GM19468 (cell line): Measurements from ENCODE around the gene SLC23A2.
"Not testable (repeated sequence)": the region's sequence is repeated elsewhere in the genome, so short reads cannot be mapped to it uniquely, and the experiment has no call there.

Source experiments
- ATAC-seq: cut with Tn5 transposase; IDR thresholded peaks from one replicate; pipeline ENCODE4 v1.9.1; 2021; ENCODE audit warnings: mild to moderate bottlenecking, moderate library complexity, moderate number of reproducible peaks; ENCODE audit not compliant: unreplicated experiment; ENCODE audit errors: extremely low read depth

Gene SLC23A2

DNA sequence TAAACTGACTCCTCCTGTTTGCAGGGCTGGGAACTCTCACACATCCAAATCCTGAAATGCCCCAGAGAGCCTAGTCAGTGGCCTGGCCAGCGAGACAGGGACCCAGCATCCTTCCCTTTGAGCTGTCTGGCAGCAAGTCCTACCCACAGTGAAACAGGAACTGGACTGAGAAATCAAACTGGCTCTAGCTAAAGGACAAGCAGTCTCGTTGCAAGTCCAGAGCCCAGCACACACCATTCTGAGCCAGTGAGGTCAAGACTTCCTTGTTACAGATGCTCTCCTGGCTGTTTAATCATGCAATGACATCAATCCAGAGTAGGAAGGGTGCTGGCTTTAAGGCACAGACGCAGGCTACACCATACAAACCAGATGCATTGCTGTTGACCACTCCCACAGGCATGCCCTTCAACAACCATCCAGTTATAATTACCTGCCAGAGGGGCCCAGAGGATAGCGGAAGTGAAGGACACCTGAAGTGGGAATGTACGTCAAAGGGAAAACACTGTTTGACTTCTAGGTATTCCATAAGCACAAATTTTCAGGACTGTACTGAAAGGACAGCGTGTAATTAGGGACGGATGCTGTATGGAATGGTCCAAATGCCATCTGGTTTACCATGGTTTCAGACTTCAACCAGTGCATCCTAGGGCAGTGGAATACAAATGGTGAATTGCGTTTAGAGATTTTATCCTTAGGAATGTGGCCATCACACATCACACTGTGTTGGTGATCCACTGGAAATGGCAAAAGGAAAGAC is 114.4 kb downstream of the SLC23A2 start:
- no peak for ATAC-seq

DNA sequence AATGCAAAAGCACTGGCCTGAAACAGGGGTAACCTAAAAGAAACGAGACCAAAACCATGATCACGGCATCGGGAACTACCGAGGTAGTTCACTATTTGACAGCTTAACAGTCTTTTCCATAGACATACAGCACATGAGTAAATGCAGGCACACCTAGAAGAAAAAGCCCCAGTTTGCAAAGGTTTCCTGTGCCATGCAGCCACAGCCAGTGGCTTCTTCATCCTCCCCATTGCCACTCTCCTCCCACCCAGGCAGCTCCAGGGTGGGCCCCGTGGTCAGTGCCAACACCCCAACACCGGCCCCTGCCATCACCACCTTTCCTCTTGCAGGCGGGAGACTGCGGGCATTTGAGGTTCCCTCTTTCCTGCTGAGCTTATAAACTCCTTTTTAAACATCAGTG is 115.4 kb downstream of the SLC23A2 start:
- ATAC-seq: no peak

DNA sequence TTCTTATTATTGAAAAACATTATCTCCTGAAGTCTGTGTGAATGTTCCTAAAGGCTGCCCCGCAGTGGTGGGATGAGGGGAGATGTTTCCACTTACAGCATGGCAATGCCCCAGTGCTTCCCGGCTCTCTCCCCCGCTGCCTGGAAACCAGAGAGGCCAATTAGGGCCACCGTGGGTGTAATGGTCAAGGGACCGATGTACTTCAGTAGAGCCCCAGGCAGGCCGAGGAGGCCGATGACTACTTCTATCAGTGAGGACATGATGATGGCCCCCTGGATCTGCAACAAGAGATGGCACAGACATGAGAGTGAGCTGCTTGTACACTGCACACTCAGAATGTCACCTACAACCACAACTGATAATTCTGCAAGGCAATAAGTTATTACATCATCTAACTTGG is 117.8 kb downstream of the SLC23A2 start:
- ATAC-seq: no peak

DNA sequence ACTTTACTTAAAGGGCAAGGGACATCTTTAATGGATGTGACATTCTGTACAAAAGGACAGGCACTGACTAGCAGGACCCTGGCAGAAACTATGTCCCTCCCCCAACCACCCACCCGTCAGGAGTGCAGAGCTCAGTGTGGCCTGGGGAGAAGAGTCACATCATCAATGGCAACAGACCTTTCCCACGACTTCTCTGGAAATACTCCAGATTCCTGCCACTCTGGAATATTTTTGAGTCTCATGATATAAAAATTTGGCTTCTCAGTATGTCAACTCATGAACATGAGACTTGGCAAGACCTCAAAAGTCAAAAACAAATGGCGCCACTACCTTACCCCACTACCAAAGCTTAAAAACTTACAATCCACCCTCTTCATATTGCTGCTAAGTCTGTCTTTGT is 118.3 kb downstream of the SLC23A2 start:
- no peak for ATAC-seq

DNA sequence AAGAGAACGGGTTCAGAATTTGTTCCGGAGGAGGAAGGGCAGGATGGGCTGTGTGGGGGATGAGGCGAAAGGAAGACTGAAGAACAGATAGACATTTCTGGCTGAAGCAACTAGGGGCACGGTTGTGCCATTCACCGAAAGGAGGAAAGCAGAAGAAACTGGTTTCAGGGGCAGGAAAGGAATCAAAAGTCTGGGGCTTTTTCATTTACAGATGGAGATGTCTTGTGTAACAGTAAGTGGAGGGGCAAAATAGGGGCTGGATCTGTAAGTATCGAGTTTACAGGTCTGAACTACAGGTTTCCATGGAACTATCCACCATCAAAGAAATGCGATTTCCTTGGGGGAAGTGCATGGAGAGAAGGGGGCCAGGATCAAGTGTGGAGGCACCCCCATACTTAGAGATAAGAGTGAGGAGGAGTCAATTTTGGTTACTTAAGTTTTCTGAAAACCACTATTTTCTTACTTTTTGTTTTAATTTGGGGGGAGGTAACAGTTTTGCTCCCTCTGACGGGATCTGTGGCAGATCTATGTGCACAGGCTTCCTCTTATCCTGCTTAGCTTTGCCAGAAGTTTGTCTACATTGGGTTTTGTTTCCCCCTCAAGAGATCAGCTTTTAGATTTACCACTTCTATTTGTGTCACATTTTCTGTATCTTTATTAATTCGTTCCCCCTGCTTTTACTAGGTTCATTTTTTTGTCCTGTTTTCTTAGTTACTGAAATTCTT is 120.1 kb downstream of the SLC23A2 start:
- no peak for ATAC-seq

DNA sequence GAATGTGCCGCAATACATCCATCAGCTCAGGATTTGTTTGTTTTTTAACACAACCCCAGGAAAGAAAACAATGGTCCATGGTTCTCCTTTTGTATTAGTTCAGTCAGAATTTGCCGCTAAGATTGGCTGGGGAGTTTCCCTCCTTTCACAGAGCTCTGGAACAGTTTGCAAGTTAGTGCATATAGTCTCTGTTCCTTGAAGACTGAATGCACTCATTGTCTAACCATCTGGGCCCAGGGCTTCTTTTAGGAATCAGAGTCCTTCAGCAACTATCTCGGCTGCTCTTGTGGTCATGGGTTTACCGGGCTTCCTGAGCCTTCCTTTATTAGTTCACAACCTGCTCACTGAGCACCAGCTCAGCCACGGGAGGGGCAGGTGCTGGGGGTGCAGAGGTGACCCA is 121.3 kb downstream of the SLC23A2 start:
- ATAC-seq: no peak

DNA sequence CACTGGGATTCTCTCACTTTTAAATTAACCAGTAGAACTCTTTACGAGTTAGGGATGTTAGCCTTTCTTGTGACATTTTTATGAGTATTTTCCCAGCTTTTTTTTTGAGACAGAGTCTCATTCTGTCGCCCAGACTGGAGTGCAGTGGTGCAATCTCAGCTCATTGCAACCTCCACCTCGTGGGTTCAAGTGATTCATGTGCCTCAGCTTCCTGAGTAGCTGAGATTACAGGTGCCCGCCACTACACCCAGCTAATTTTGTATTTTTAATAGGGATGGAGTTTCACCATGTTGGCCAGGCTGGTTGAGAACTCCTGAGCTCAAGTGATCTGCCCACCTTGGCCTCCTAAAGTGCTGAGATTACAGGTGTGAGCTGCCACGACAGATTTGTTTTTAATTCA is 123.2 kb downstream of the SLC23A2 start:
- not testable (repeated sequence) for ATAC-seq

DNA sequence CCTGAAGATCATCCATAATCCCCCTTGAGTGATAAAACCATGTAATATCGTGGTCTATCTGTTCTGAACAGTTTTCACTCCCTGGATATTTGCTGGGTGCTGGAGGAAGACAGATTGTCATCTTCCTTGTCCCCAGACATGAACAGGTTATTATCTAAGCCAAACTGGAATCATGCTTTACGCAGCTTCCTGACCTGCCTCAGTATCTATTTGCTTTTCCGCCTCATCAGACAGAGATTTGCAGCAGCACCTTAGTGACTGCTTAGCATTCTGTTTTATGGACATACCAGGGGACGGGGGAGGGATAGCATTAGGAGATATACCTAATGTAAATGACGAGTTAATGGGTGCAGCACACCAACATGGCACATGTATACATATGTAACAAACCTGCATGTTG is 124.6 kb downstream of the SLC23A2 start:
- no peak for ATAC-seq

DNA sequence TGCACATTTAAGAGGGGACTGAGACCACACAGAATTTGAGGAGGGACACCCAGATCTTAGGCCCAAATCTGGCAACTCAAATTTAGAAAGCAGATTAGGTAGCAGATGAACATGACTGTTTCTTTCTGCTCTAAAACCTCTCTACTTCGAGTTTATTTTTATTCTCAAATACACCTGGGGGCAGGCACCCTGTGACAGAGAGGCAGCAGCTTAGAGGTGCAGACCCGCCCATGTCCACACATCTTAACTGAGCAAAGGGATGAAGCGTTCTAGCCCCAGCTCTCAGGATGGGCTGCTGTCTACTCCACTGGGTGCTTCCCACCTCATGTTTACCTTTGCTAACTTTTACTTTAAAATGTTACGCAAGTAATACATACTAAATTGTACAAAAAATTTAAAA is 125.0 kb downstream of the SLC23A2 start:
- no peak for ATAC-seq

DNA sequence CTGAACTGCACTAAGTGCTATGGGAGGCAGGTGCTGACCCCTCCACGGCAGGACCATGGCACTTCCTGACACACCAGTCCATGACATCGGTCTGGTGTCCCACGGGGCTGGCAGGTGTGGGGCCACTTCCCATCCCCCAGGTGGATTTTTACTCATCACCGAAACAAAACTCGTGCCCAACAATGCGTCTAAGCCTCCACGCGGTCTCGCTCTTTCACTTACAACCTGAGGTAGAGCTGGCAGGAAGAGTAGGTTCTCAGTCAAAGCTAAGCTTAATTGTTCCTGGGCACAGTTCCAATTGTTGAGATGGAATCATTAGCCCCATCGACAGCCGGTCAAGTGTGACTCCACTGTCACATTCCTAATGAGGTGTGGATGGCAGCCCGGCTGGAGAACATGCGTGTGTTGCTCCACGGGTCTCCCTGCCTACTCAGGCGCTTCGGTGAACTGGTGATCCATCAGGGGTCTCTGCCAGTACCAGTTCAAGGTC is 125.7 kb downstream of the SLC23A2 start:
- ATAC-seq: no peak

DNA sequence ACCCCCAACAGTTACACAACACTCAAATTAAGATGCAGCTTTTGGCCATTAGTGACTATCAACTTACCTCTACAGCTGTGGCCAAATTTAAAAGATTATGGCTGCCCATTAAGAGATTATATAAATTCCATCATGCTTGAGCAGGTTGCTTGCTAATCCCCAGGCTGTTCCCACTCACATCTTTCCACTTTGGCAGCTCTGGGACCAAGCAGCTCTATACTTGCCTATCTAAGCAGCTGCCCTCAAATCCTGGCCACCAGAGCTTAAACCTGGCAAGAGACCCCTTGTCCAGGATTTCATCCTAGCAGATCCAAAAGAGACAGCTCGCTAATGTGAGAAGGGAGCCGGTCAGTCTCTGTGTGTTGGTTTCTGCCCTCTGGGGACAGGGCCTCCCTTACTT is 127.9 kb downstream of the SLC23A2 start:
- ATAC-seq: no peak

DNA sequence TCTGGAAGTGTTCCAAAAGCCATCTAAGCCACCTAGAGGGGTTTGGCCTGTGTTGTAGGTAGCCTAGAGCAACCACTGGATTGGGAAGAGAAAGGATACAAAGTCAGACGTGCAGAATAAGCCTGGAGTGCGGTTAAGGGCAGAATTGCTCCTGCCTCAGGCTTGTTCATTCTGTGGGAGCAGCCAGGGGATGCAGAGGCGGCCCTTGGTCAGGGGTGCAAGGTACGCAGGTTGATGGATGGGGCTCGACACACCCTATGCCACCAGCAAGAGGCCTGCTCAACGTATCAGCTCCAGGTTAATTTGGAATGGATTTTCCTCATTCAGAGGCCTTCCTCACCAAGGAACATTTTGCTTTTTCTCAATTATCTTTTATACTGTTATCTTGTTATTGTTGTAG is 129.8 kb downstream of the SLC23A2 start:
- no peak for ATAC-seq

DNA sequence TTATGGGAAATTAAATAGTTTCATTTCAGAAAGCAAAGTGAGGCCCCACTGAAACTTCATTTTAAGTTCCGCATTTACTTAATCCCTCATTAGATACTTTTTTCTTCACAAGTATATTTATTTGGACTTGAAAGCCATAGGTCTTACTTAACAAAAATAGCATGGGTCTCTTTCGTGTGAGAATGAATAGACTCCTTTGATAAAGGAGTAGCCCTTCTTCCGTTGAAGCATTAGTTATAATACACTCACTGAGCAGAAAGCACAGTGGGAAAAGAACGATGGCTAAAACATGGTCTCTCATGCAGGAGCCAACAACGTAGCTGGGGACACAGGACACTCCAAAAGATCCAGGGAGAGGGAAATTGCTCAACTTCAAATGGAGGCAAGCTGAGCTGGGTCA is 130.4 kb downstream of the SLC23A2 start:
- ATAC-seq: no peak

DNA sequence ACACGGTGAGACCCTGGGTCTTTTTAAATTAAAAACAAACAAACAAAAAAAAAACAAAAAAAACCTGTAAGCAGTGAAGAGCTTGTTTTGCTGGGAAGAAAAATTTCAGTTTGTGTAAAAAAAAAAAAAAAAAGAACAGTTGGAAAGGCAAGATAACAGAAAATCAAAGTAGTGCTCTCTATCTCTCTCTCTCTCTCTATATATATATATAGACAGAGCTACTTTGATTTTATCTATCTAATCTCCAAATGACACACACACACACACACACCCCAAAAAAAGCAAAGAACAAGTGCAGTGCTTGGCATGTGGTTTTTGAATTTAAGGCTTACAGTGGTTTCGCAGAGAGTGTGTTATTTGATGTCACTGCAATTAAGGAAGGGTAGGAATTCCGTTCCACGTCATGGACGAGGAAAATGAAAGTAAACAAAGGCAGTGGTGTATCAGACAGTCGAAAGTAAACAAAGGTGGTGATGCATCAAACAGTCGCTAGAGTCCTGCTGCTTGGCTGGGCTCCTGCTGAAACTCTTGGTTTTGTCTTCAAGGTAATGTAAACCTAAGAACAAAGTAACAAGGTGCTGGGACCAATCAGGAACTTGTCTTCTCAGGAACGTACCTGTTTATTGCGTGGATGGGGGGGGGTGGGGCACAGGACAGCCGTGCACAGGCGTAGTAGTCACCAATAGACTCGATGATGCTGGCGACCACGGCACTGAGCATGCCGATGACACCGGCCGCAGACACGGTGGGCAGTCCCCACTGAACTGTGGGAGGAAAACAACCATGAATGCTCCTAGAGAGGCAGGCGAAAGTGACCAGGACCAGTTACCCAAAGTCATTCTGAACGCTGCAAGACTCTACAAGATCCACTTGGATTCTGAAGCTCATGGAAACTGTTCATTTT is 131.8 kb downstream of the SLC23A2 start:
- no peak for ATAC-seq

DNA sequence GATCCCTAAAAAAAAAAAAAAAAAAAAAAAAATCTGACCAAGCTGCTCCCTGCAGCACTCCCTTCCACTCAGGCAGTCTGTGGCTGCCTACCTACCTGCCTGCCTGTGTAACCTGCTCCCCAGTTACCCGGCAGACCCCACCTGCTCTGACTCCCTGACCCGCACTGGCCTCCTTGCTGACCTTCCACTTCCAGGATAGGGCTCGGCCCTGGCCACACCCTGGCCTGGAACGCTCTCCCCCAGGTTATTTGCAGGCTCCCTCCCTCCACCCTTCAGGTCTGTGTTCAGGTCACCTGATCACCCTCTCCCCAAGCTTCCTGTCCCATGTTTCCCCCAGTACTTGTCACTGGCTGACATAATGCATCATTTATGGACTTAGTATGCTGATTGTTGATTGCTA is 134.3 kb downstream of the SLC23A2 start:
- ATAC-seq: no peak

DNA sequence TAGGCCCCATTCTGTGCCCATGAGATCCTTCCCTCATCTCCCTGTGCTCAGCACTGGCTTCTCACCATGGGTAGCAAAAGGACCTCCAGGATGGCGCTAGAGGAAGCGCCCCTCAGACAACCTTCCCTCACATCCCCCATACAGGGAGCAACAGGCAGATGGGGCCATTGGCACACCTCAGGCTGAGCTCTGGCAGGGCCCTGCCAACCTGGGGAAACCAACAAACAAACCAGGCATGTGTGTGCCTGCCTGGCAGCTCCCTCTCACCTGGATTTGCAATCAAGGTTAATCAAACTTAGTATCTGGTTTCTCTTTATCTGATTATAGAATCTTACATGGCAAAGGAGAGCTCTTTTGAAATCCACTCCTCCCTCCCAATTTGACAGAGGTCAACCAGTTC is 134.9 kb downstream of the SLC23A2 start:
- no peak for ATAC-seq

DNA sequence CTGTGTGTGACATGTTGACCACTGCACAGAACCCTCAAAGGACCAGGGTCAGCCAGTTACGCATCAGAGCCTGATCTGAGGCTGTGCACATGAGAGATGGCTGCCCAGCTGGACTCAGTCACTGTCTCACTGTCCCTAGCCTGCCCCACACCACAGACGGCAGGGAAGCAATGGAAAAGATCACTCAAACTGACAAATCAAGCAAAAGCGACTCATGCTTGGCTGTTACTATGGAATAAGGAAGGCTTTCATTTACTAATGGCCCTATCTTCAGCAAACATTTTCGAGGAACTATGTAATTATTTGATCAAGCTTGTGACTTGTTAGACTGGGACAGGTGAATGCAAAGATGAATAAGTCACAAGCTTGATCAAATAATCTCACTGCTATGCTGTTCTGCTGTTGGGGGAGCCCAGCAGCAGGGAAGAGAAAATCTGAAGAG is 137.0 kb downstream of the SLC23A2 start:
- no peak for ATAC-seq

DNA sequence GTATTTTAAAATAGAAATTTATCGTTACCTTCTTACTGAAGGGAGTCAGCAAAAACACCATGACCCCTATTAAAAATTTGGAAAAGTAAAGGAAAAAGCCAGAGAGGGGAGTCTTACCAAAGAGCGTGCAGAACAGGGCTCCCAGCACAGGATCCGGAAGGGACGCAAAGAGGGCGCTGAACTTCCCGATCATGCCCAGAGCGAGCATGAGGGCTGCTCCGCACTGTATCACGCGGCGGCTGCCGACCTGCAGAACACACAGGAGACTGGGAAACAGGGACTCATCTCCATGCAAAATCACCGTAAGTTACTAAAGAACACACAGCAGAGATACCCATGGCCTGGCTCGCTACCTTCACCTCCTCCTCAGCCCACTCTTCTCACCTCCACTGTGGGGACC is 138.6 kb downstream of the SLC23A2 start:
- ATAC-seq: no peak

DNA sequence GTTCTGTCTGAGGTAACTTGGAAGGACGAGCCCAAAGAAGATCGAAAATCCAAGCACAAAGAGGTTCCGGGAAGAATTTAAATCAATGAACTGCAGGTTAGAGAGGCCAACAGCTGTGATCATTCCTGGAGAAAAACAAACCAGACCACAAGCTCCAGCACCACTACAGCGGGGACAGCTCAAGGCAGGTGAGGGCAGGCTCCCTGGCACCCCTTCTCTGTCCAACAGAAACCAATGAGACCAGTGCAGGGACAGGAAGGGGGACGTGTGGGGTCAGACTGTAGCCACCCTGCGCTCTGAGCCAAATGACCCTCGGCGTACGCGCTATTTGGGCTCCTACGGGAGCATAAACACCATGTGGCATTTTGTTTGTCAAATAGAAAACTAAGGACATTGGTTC is 139.3 kb downstream of the SLC23A2 start:
- no peak for ATAC-seq

DNA sequence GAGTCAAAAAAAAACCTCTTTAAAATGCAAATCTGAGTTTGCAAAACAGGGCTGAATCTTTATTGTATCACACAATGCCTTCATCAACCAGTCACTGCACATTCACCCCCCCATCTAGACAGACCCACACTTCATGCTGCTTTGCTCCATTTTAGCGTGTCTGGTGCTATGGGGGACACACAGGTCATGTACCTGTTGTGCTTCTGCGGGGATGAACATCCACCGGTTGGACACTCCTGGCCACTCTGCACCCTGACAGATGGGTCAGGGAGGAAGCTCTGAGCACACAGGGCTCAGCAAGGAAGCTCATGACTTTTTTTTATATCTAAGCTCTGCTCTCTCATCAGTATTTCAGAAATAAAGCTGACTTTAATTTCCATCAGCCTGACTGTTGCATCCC is 143.3 kb downstream of the SLC23A2 start:
- no peak for ATAC-seq
